Endothelial cell of umbilical vein (primary cell): Measurements from ENCODE around the gene STX11. TPM values are rescaled to one million over a fixed set of nuclear protein-coding genes. Genes with fewer than 3 reads are reported as not detected.

Experiments
- BruUV-seq: library from RNA; stranded (reverse); fragments of 400-500 nt; replicated peaks from 2 replicates; lab custom pipeline; 2021; lab: Mats Ljungman, UMichigan
- CTCF ChIA-PET: fragments of 300-600, 350-600 bp; sonication (Branson Sonifier 250); formaldehyde crosslinking; loops from one replicate; lab custom pipeline; 2021; ENCODE audit warnings: antibody characterized with exemption, inconsistent platforms; lab: Charles Lee
- POLR2A ChIA-PET: fragments of 300-600, 350-600 bp; sonication (Branson Sonifier 250); formaldehyde crosslinking; loops from one replicate; lab custom pipeline; 2021; ENCODE audit warnings: antibody characterized with exemption, inconsistent platforms; lab: Charles Lee
- DNase-seq: peaks from one replicate; pipeline ENCODE4 v3.0.0-alpha.2; 2011; ENCODE audit warnings: low read depth, low spot score
- FAIRE-seq: peaks from 2 replicates; lab custom pipeline; 2011; peaks lifted over from hg19 to GRCh38; lab: Jason Lieb, UNC
- H2AFZ ChIP-seq: 2 replicates; pipeline ENCODE4 v1.6.0; 2012; ENCODE audit warnings: low read depth, low read length, control low read depth, inconsistent platforms
- H3K27ac ChIP-seq: 2 replicates; pipeline ENCODE4 v1.5.1; 2011; ENCODE audit warnings: low read depth, mild to moderate bottlenecking, control low read depth, low read length, moderate library complexity; ENCODE audit not compliant: insufficient read depth
- H3K27me3 ChIP-seq, 2 experiments: 2 replicates each; pipeline versions ENCODE4 v1.6.0 to v1.6.1; 2011; ENCODE audit warnings: low read length in 2 of 2, mixed read lengths in 1 of 2; ENCODE audit not compliant: control insufficient read depth in 2 of 2, insufficient read depth in 2 of 2
- H3K36me3 ChIP-seq, 2 experiments: 2 replicates in 1 of 2; 3 replicates in 1 of 2; pipeline ENCODE4 v1.5.1; 2011; ENCODE audit warnings: low read length in 2 of 2, mild to moderate bottlenecking in 1 of 2, moderate library complexity in 1 of 2; ENCODE audit not compliant: control insufficient read depth in 2 of 2, insufficient read depth in 2 of 2; ENCODE audit errors: extremely low read depth in 1 of 2
- H3K4me1 ChIP-seq: 3 replicates; pipeline ENCODE4 v1.5.1; 2011; ENCODE audit warnings: mild to moderate bottlenecking, low read length; ENCODE audit not compliant: control insufficient read depth, insufficient read depth; ENCODE audit errors: extremely low read depth
- H3K4me2 ChIP-seq: 2 replicates; pipeline ENCODE4 v1.6.1; 2011; ENCODE audit warnings: low read length, control low read depth, mixed read lengths; ENCODE audit not compliant: insufficient read depth
- H3K4me3 ChIP-seq, 3 experiments: fragments of 200-600 bp in 1 of 3; sonication (generic), shearing (Covaris generic) in 1 of 3; replicated peaks in 1 of 3; 2 replicates each; pipeline ENCODE4 v1.5.1; 2011 to 2016; ENCODE audit warnings: control low read depth in 3 of 3, low read length in 3 of 3, mild to moderate bottlenecking in 2 of 3, inconsistent platforms in 1 of 3, low read depth in 1 of 3, moderate library complexity in 1 of 3; ENCODE audit not compliant: insufficient read depth in 1 of 3
- H3K79me2 ChIP-seq: 2 replicates; pipeline ENCODE4 v1.6.0; 2012; ENCODE audit warnings: low read length, inconsistent platforms; ENCODE audit not compliant: control insufficient read depth, insufficient read depth
- H3K9ac ChIP-seq: replicated peaks from 2 replicates; pipeline ENCODE3; 2011; ENCODE audit warnings: low read length, control low read depth; ENCODE audit not compliant: insufficient read depth; ENCODE audit errors: extremely low read depth
- H3K9me1 ChIP-seq: replicated peaks from 3 replicates; pipeline ENCODE4 v1.6.0; 2011; ENCODE audit warnings: mild to moderate bottlenecking, low read length; ENCODE audit not compliant: control insufficient read depth, insufficient read depth; ENCODE audit errors: extremely low read depth
- H3K9me3 ChIP-seq: replicated peaks from 2 replicates; pipeline ENCODE4 v1.5.1; 2012; ENCODE audit warnings: low read length, inconsistent platforms; ENCODE audit not compliant: control insufficient read depth, insufficient read depth
- H4K20me1 ChIP-seq: replicated peaks from 2 replicates; pipeline ENCODE3; 2011; ENCODE audit warnings: mild to moderate bottlenecking, low read length; ENCODE audit not compliant: control insufficient read depth, insufficient read depth; ENCODE audit errors: extremely low read depth
- CTCF ChIP-seq, 2 donors: IDR thresholded peaks; 1 replicate in 1 of 2; 2 replicates in 1 of 2; pipeline ENCODE4 v1.5.1; 2011; ENCODE audit warnings: low read length in 2 of 2, mild to moderate bottlenecking in 2 of 2, moderate library complexity in 2 of 2, control low read depth in 1 of 2, inconsistent platforms in 1 of 2, low read depth in 1 of 2; ENCODE audit not compliant: insufficient read depth in 1 of 2; ENCODE audit errors: extremely low read depth in 1 of 2
- EZH2 ChIP-seq: IDR thresholded peaks from 2 replicates; pipeline ENCODE4 v1.6.1; 2012; ENCODE audit warnings: borderline replicate concordance, low read depth, mild to moderate bottlenecking, moderate library complexity, low read length, inconsistent platforms; ENCODE audit not compliant: severe bottlenecking
- FOS ChIP-seq: IDR thresholded peaks from 2 replicates; pipeline ENCODE4 v1.6.1; 2011; ENCODE audit warnings: mild to moderate bottlenecking, low read length, moderate library complexity, borderline replicate concordance; ENCODE audit not compliant: insufficient read depth
- GATA2 ChIP-seq: IDR thresholded peaks from 2 replicates; pipeline ENCODE4 v1.7.0; 2011; ENCODE audit warnings: low read depth, mild to moderate bottlenecking, moderate library complexity, mixed read lengths, low read length; ENCODE audit not compliant: insufficient read length, insufficient read depth
- JUN ChIP-seq: IDR thresholded peaks from 2 replicates; pipeline ENCODE4 v1.6.1; 2011; ENCODE audit warnings: borderline replicate concordance, low read depth; ENCODE audit not compliant: insufficient read length, insufficient read depth
- MAX ChIP-seq: IDR thresholded peaks from 2 replicates; pipeline ENCODE4 v1.6.1; 2011; ENCODE audit not compliant: insufficient read depth, insufficient read length
- MYC ChIP-seq: IDR thresholded peaks from one replicate; pipeline ENCODE4 v1.6.1; 2011; ENCODE audit warnings: mild to moderate bottlenecking, low read depth, low read length
- POLR2A ChIP-seq: IDR thresholded peaks from 2 replicates; pipeline ENCODE4 v1.6.1; 2012; ENCODE audit warnings: low read depth, mild to moderate bottlenecking, control low read depth, low read length
- POLR2AphosphoS5 ChIP-seq: IDR thresholded peaks from 2 replicates; pipeline ENCODE4 v1.6.1; 2012; ENCODE audit warnings: low read depth, mild to moderate bottlenecking, control low read depth, low read length, moderate library complexity; ENCODE audit not compliant: insufficient read depth
- dilution Hi-C: fragments of 300-500 bp; cut with MboI; formaldehyde crosslinking; loops from one replicate; pipeline ENCODE4 v1.15.0; 2019; ENCODE audit warnings: low sequenced_read_pairs; ENCODE audit not compliant: extremely low pct_ligation_motif_present
- intact Hi-C: fragments of 100-400 bp; cut with micrococcal nuclease; formaldehyde crosslinking; loops from one replicate; pipeline ENCODE4 v1.10.0; 2022
- polyA plus RNA-seq, 4 experiments: library from polyadenylated mRNA; depleted of rRNA in 3 of 4; stranded (reverse) in 3 of 4; unstranded in 1 of 4; fragments of >200 nt; gene quantifications; 2 replicates each; pipeline versions ENCODE4 v1.2.1 to v1.2.3, GENCODE V29; 2011 to 2012; ENCODE audit warnings: missing spikeins in 1 of 4
- total RNA-seq: library from RNA; stranded (reverse); gene quantifications from 2 replicates; pipeline ENCODE4 v1.2.3, GENCODE V29; 2021

Gene STX11
- total and polyA plus RNA-seq, 2 donors (not counting 3 experiments of a cell fraction or from before 2014, with no cell fraction given): 4.7 to 8.9 TPM

- H3K27ac ChIP-seq: no peak overlapping the region
- intact Hi-C loops: no loop called here
- CTCF ChIA-PET: interaction anchor here (2.2 kb wide), 1 partner anchor 57 kb away, joined by 6 read pairs; no protein-coding TSS in a partner anchor
Observed at GRCh38 chr6:144161975-144162374, 11.7 kb downstream of the STX11 start.

More at GRCh38 chr6:144161975-144162374, 11.7 kb downstream of the STX11 start:
- no peak for TF ChIP-seq POLR2A
- TF ChIP-seq GATA2: no peak
- no peak for TF ChIP-seq EZH2
- TF ChIP-seq JUN: no peak
- TF ChIP-seq MAX: no peak
- no peak for TF ChIP-seq MYC
- no peak for TF ChIP-seq POLR2AphosphoS5
- TF ChIP-seq FOS: no peak
- TF ChIP-seq CTCF (IDR thresholded peaks at IDR 0.05; ENCODE audit: extremely low read depth in 1 of 2, insufficient read depth in 1 of 2, low read depth in 1 of 2, low read length in 2 of 2): no peak
- no peaks in the 10 kb centered on the region for H3K9me3 ChIP-seq
- BruUV-seq: no TSS peak
- H3K79me2 ChIP-seq: peaks cover 4% of the 10 kb centered on the region
- H2AFZ ChIP-seq: no peak overlapping the region
- no peak for DNase-seq
- H4K20me1 ChIP-seq: no peaks in the 10 kb centered on the region
- H3K27me3 ChIP-seq: no peaks in the 10 kb centered on the region
- H3K4me1 ChIP-seq: peaks cover 29% of the 10 kb centered on the region
- POLR2A ChIA-PET: no interaction called here
- FAIRE-seq: no peak
- no peaks in the 10 kb centered on the region for H3K36me3 ChIP-seq
- H3K9me1 ChIP-seq: no peaks in the 10 kb centered on the region
- H3K4me2 ChIP-seq: no peak overlapping the region
- H3K9ac ChIP-seq: no peak overlapping the region
- no peak overlapping the region for H3K4me3 ChIP-seq
- dilution Hi-C loops: no loop called here
